ENCODE measurements around the gene ABCB10.
A peak's percentile ranks its signal among the peaks of the same experiment; 100 is the strongest.

Gene ABCB10

DNA sequence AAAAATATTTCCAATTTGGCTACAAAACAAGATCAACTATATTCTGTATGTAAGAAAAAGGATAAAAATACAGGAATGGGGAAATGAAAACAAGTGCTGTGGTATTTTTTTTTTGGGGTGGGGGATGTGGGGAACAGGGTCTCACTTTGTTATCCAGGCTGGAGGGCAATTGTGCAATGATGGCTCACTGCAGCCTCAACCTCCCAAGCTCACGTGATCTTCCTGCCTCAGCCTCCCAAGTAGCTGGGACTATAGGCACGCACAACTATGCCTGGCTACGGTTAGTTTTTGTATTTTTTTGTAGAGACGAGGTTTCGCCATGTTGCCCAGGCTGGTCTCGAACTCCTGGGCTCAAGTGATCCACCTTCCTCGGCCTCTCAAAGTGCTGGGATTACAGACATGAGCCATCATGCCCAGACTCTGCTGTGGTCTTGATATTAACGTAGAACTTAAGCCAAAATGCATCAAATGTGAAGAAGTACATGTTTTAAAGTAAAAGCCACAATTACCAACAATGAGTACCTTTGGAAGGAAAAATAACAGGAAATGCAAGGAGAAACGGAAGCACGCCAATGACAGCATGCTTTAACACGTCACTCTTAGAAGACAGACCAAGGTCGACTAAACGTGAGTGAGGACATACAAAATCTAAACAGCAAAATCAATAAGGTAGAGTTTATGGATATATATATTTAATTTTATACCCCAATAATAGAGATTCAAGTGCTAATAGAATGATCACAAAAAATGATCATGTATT is 8.8 kb upstream of the ABCB10 start:
- no peaks in the 10 kb centered on the region for H3K9me2 ChIP-seq (replicated peaks; ENCODE audit: insufficient read depth, low read length)
- no peak overlapping the region for H3K4me3 ChIP-seq (ENCODE audit: insufficient read depth, low read length, poor library complexity, severe bottlenecking)
- no peak overlapping the region for H2AFZ ChIP-seq (ENCODE audit: low read depth, low read length, severe bottlenecking)
- H3K79me2 ChIP-seq (ENCODE audit: insufficient read depth, low read length): no peaks in the 10 kb centered on the region
- H3K4me2 ChIP-seq (ENCODE audit: low read depth, low read length, poor library complexity, severe bottlenecking): no peak overlapping the region
- no peaks in the 10 kb centered on the region for H3K27me3 ChIP-seq (ENCODE audit: low read length)
- no peaks in the 10 kb centered on the region for H3K36me3 ChIP-seq (ENCODE audit: low read length)
- no peaks in the 10 kb centered on the region for H3K9me3 ChIP-seq (ENCODE audit: insufficient read depth, low read length)
- H4K20me1 ChIP-seq (ENCODE audit: low read depth, low read length): no peaks in the 10 kb centered on the region
- no peak overlapping the region for H3K9ac ChIP-seq (ENCODE audit: low read length)
- H3F3A ChIP-seq (ENCODE audit: insufficient read depth): no peaks in the 10 kb centered on the region
- TF ChIP-seq, protein P1, sequence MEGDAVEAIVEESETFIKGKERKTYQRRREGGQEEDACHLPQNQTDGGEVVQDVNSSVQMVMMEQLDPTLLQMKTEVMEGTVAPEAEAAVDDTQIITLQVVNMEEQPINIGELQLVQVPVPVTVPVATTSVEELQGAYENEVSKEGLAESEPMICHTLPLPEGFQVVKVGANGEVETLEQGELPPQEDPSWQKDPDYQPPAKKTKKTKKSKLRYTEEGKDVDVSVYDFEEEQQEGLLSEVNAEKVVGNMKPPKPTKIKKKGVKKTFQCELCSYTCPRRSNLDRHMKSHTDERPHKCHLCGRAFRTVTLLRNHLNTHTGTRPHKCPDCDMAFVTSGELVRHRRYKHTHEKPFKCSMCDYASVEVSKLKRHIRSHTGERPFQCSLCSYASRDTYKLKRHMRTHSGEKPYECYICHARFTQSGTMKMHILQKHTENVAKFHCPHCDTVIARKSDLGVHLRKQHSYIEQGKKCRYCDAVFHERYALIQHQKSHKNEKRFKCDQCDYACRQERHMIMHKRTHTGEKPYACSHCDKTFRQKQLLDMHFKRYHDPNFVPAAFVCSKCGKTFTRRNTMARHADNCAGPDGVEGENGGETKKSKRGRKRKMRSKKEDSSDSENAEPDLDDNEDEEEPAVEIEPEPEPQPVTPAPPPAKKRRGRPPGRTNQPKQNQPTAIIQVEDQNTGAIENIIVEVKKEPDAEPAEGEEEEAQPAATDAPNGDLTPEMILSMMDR (IDR thresholded peaks at IDR 0.05; ENCODE audit: insufficient read depth, low read length, poor library complexity, severe bottlenecking): no peak
- TF ChIP-seq EZH2phosphoT487 (conservative IDR thresholded peaks at IDR 0.05; ENCODE audit: low read length): no peak
- no peak overlapping the region for H3K27ac ChIP-seq (ENCODE audit: low read depth, low read length)

DNA sequence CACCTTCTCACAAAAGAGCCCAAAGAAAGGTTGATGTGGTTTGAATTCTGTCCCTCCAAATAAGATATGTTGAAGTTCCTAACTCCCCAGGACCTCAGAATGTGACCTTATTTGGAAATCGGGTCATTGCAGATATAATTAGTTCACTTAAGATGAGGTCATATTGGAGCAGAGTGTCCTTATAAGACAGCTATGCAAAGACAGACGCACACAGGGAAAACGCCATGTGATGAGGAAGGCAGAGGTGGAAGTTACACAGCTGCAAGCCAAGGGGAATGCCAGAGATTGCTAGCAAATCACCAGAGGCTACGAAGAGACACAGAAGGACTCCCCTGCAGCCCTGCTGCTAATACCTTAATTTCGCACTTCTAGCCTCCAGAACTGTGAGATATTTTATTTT is 5.2 kb upstream of the ABCB10 start:
- H3K9me3 ChIP-seq (ENCODE audit: insufficient read depth, low read length): no peaks in the 10 kb centered on the region
- no peak overlapping the region for H3K4me3 ChIP-seq (ENCODE audit: insufficient read depth, low read length, poor library complexity, severe bottlenecking)
- no peak overlapping the region for H3K9ac ChIP-seq (ENCODE audit: low read length)
- H3K27ac ChIP-seq (ENCODE audit: low read depth, low read length): no peak overlapping the region
- no peaks in the 10 kb centered on the region for H4K20me1 ChIP-seq (ENCODE audit: low read depth, low read length)
- TF ChIP-seq, protein P1 (IDR thresholded peaks at IDR 0.05; ENCODE audit: insufficient read depth, low read length, poor library complexity, severe bottlenecking): no peak
- TF ChIP-seq EZH2phosphoT487 (conservative IDR thresholded peaks at IDR 0.05; ENCODE audit: low read length): no peak
- peak overlapping the region; percentile 18 for H2AFZ ChIP-seq (ENCODE audit: low read depth, low read length, severe bottlenecking)
- H3K36me3 ChIP-seq (ENCODE audit: low read length): no peaks in the 10 kb centered on the region
- no peaks in the 10 kb centered on the region for H3F3A ChIP-seq (ENCODE audit: insufficient read depth)
- H3K79me2 ChIP-seq (ENCODE audit: insufficient read depth, low read length): no peaks in the 10 kb centered on the region
- H3K27me3 ChIP-seq (ENCODE audit: low read length): no peaks in the 10 kb centered on the region
- H3K4me2 ChIP-seq (ENCODE audit: low read depth, low read length, poor library complexity, severe bottlenecking): no peak overlapping the region
- H3K9me2 ChIP-seq (replicated peaks; ENCODE audit: insufficient read depth, low read length): no peaks in the 10 kb centered on the region

DNA sequence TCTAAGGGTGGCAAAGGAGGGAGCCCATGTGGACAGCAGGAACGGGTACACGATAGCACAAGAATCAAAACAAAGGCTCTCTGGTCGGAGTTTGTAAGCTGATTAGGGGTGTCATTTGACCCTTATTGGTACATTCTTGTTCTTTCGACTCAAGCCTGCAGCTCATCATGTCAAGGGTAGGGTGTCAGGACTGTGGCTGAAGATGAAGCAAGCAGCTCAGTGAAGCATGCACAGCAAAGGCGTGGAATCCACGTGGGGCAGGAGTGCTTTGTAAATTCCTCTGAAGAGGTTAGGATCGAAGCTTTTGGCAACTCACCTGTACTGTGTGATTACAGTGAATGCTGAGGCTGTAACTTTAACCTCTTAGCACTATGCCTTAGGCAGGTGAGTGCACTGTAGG is 4.7 kb upstream of the ABCB10 start:
- Histone ChIP-seq H3K9me2 (replicated peaks; ENCODE audit: insufficient read depth, low read length) (no peaks in the 10 kb centered on the region), H3K9ac (ENCODE audit: low read length) (no peak overlapping the region), H3K79me2 (ENCODE audit: insufficient read depth, low read length) (no peaks in the 10 kb centered on the region), H3K4me3 (ENCODE audit: insufficient read depth, low read length, poor library complexity, severe bottlenecking) (no peak overlapping the region), H3K27me3 (ENCODE audit: low read length) (no peaks in the 10 kb centered on the region), H4K20me1 (ENCODE audit: low read depth, low read length) (no peaks in the 10 kb centered on the region), H3K4me2 (ENCODE audit: low read depth, low read length, poor library complexity, severe bottlenecking) (no peak overlapping the region), H3K9me3 (ENCODE audit: insufficient read depth, low read length) (no peaks in the 10 kb centered on the region), H3F3A (ENCODE audit: insufficient read depth) (no peaks in the 10 kb centered on the region), H3K27ac (ENCODE audit: low read depth, low read length) (no peak overlapping the region), H3K36me3 (ENCODE audit: low read length) (no peaks in the 10 kb centered on the region), H2AFZ (ENCODE audit: low read depth, low read length, severe bottlenecking) (peak overlapping the region; percentile 18)
- TF ChIP-seq, protein P1 (IDR thresholded peaks at IDR 0.05; ENCODE audit: insufficient read depth, low read length, poor library complexity, severe bottlenecking): no peak
- no peak for TF ChIP-seq EZH2phosphoT487 (conservative IDR thresholded peaks at IDR 0.05; ENCODE audit: low read length)

Data from SU-DHL-6 (cell line).